H9 (cell line): ENCODE results near the gene TSSC4. TPM values are rescaled to one million over a fixed set of nuclear protein-coding genes. Genes with fewer than 3 reads are reported as not detected.

Experiments
- DNase-seq: peaks from one replicate; pipeline ENCODE4 v3.0.0-alpha.2; 2017
- H2AFZ ChIP-seq: one replicate; pipeline ENCODE4 v1.6.1; 2013; ENCODE audit warnings: mild to moderate bottlenecking, low read length, control low read depth, moderate library complexity
- H2AK5ac ChIP-seq: 2 replicates; pipeline ENCODE4 v1.6.1; 2013; ENCODE audit warnings: low read length, control low read depth, mixed read lengths; ENCODE audit not compliant: insufficient read length
- H2BK120ac ChIP-seq: one replicate; pipeline ENCODE4 v1.6.1; 2013; ENCODE audit warnings: low read depth, mild to moderate bottlenecking, low read length, control low read depth, inconsistent platforms; ENCODE audit not compliant: poor library complexity, severe bottlenecking
- H2BK12ac ChIP-seq: 2 replicates; pipeline ENCODE4 v1.6.1; 2013; ENCODE audit warnings: low read length, control low read depth, mixed read lengths, low read depth; ENCODE audit not compliant: insufficient read length
- H2BK15ac ChIP-seq: 2 replicates; pipeline ENCODE4 v1.6.1; 2013; ENCODE audit warnings: low read depth, low read length, control low read depth
- H2BK20ac ChIP-seq: one replicate; pipeline ENCODE4 v1.6.1; 2013; ENCODE audit warnings: low read depth, mild to moderate bottlenecking, low read length, control low read depth, inconsistent platforms; ENCODE audit not compliant: poor library complexity, severe bottlenecking
- H2BK5ac ChIP-seq: 2 replicates; pipeline ENCODE4 v1.6.1; 2013; ENCODE audit warnings: low read length, control low read depth, mixed read lengths; ENCODE audit not compliant: insufficient read length
- H3K14ac ChIP-seq: 2 replicates; pipeline ENCODE4 v1.6.1; 2013; ENCODE audit warnings: low read length, control low read depth; ENCODE audit not compliant: insufficient read depth
- H3K18ac ChIP-seq: 2 replicates; pipeline ENCODE4 v1.6.1; 2013; ENCODE audit warnings: low read depth, mild to moderate bottlenecking, mixed read lengths, low read length, control low read depth; ENCODE audit not compliant: insufficient read length
- H3K23ac ChIP-seq: 2 replicates; pipeline ENCODE4 v1.6.1; 2013; ENCODE audit warnings: low read length, control low read depth, mixed read lengths, low read depth; ENCODE audit not compliant: insufficient read length
- H3K23me2 ChIP-seq: 2 replicates; pipeline ENCODE4 v1.6.1; 2013; ENCODE audit warnings: low read depth, mild to moderate bottlenecking, mixed read lengths, low read length, control low read depth; ENCODE audit not compliant: insufficient read length, poor library complexity, severe bottlenecking
- H3K27ac ChIP-seq: 2 replicates; pipeline ENCODE4 v1.5.1; 2013; ENCODE audit warnings: low read length, control low read depth, mixed read lengths, low read depth; ENCODE audit not compliant: insufficient read length
- H3K27me3 ChIP-seq: 2 replicates; pipeline ENCODE4 v1.6.1; 2013; ENCODE audit warnings: low read length, control low read depth, inconsistent platforms; ENCODE audit not compliant: insufficient read depth
- H3K4ac ChIP-seq: 2 replicates; pipeline ENCODE4 v1.6.1; 2013; ENCODE audit warnings: low read depth, mild to moderate bottlenecking, control low read depth, inconsistent platforms, low read length, moderate library complexity
- H3K4me1 ChIP-seq: 2 replicates; pipeline ENCODE4 v1.6.1; 2013; ENCODE audit warnings: low read length, control low read depth, inconsistent platforms; ENCODE audit not compliant: insufficient read depth
- H3K4me2 ChIP-seq: 2 replicates; pipeline ENCODE4 v1.6.1; 2013; ENCODE audit warnings: low read length, control low read depth, mixed read lengths; ENCODE audit not compliant: insufficient read length, insufficient read depth
- H3K56ac ChIP-seq: 2 replicates; pipeline ENCODE4 v1.6.1; 2013; ENCODE audit warnings: low read depth, mild to moderate bottlenecking, mixed read lengths, low read length, control low read depth; ENCODE audit not compliant: insufficient read length
- H3K79me1 ChIP-seq: 2 replicates; pipeline ENCODE4 v1.6.1; 2013; ENCODE audit warnings: low read depth, mild to moderate bottlenecking, moderate library complexity, low read length, control low read depth, inconsistent platforms; ENCODE audit not compliant: insufficient read depth, poor library complexity, severe bottlenecking
- H3K79me2 ChIP-seq: 2 replicates; pipeline ENCODE4 v1.6.1; 2013; ENCODE audit warnings: low read length, control low read depth, inconsistent platforms; ENCODE audit not compliant: insufficient read depth
- H3K9ac ChIP-seq: 2 replicates; pipeline ENCODE4 v1.6.1; 2013; ENCODE audit warnings: low read length, control low read depth, mixed read lengths; ENCODE audit not compliant: insufficient read length; ENCODE audit errors: extremely low read depth
- H3K9me3 ChIP-seq: one replicate; pipeline ENCODE4 v1.6.1; 2013; ENCODE audit warnings: low read depth, low read length, inconsistent platforms; ENCODE audit not compliant: control insufficient read depth
- H3T11ph ChIP-seq: one replicate; pipeline ENCODE4 v1.6.1; 2013; ENCODE audit warnings: mild to moderate bottlenecking, low read length, control low read depth, inconsistent platforms
- H4K20me1 ChIP-seq: one replicate; pipeline ENCODE4 v1.6.1; 2013; ENCODE audit not compliant: control insufficient read depth, insufficient read length, insufficient read depth
- H4K5ac ChIP-seq: 2 replicates; pipeline ENCODE4 v1.6.1; 2013; ENCODE audit warnings: low read depth, mild to moderate bottlenecking, mixed read lengths, low read length, control low read depth; ENCODE audit not compliant: insufficient read length
- H4K8ac ChIP-seq: replicated peaks from 2 replicates; pipeline ENCODE4 v1.6.1; 2013; ENCODE audit warnings: low read length, control low read depth, mixed read lengths, low read depth; ENCODE audit not compliant: insufficient read length
- H4K91ac ChIP-seq: 2 replicates; pipeline ENCODE4 v1.6.1; 2013; ENCODE audit warnings: low read depth, mild to moderate bottlenecking, moderate library complexity, mixed read lengths, low read length, control low read depth; ENCODE audit not compliant: insufficient read length
- H3K27ac Mint-ChIP-seq, 3 experiments: 2 replicates in 2 of 3; 3 replicates in 1 of 3; pipeline ENCODE4 v1.8.0; 2020 to 2021; ENCODE audit warnings: mixed read lengths in 3 of 3, mild to moderate bottlenecking in 1 of 3, moderate library complexity in 1 of 3
- H3K27me3 Mint-ChIP-seq: 2 replicates; pipeline ENCODE4 v1.8.0; 2021; ENCODE audit warnings: low read depth, mild to moderate bottlenecking, moderate library complexity, mixed read lengths
- H3K36me3 Mint-ChIP-seq, 3 experiments: 2 replicates in 2 of 3; 3 replicates in 1 of 3; pipeline ENCODE4 v1.8.0; 2020 to 2021; ENCODE audit warnings: low read depth in 3 of 3, mixed read lengths in 3 of 3; ENCODE audit not compliant: insufficient read depth in 1 of 3
- H3K4me1 Mint-ChIP-seq, 2 experiments: 2 replicates each; pipeline ENCODE4 v1.8.0; 2020; ENCODE audit warnings: mixed read lengths in 2 of 2
- H3K4me3 Mint-ChIP-seq, 2 experiments: 2 replicates in 1 of 2; 3 replicates in 1 of 2; pipeline ENCODE4 v1.8.0; 2020 to 2021; ENCODE audit warnings: mild to moderate bottlenecking in 2 of 2, mixed read lengths in 2 of 2, moderate library complexity in 1 of 2
- H3K9me3 Mint-ChIP-seq, 2 experiments: 2 replicates in 1 of 2; 3 replicates in 1 of 2; pipeline ENCODE4 v1.8.0; 2020; ENCODE audit warnings: mild to moderate bottlenecking in 2 of 2, mixed read lengths in 2 of 2, moderate library complexity in 1 of 2
- CTCF ChIP-seq: fragments of 200-600 bp; sonication (generic); conservative IDR thresholded peaks from 3 replicates; pipeline ENCODE4 v1.8.0; 2021; ENCODE audit warnings: antibody characterized with exemption, mild to moderate bottlenecking
- WGBS: extraction: QIAGEN DNeasy Blood & Tissue Kit; methylation state at CpG from one replicate; pipeline ENCODE4 v1.1.7; 2013; ENCODE audit warnings: missing lambda C conversion rate, low lambda C conversion rate, mixed read lengths; ENCODE audit not compliant: insufficient read length; ENCODE audit errors: extremely low coverage; 5-methylcytosine and 5-hydroxymethylcytosine counted together
- total RNA-seq: library from RNA; stranded (reverse); gene quantifications from 2 replicates; pipeline ENCODE4 v1.2.1, GENCODE V29; 2021

Gene TSSC4
- total RNA-seq, 1 experiment from 2014 or later: 51.0 TPM

GRCh38 chr11:2358754-2359442 is 41.7 kb upstream of the TSSC4 start:
- Mint-ChIP-seq H3K27me3 (peaks cover 13% of the 10 kb centered on the region), H3K4me1 (peaks cover 0 to 6% of the 10 kb centered on the region in 2 experiments; a peak in 1 of 4 replicates), H3K27ac (no peak overlapping the region), H3K9me3 (peaks cover 15 to 16% of the 10 kb centered on the region in 2 experiments), H3K36me3 (peaks cover 2 to 8% (median 4%) of the 10 kb centered on the region in 3 experiments; a peak in 2 of 7 replicates), H3K4me3 (no peak overlapping the region)
- H2BK20ac ChIP-seq: no peak overlapping the region
- no peaks in the 10 kb centered on the region for H3K9me3 ChIP-seq
- no peaks in the 10 kb centered on the region for H3K79me2 ChIP-seq
- no peak overlapping the region for H3T11ph ChIP-seq
- H3K23me2 ChIP-seq: peaks cover 2% of the 10 kb centered on the region
- TF ChIP-seq CTCF: no peak
- H2AFZ ChIP-seq: no peak overlapping the region
- no peak overlapping the region for H3K14ac ChIP-seq
- no peaks in the 10 kb centered on the region for H3K79me1 ChIP-seq
- no peak overlapping the region for H3K9ac ChIP-seq
- no peaks in the 10 kb centered on the region for H3K4me1 ChIP-seq
- no peak overlapping the region for H2BK5ac ChIP-seq
- no peak for DNase-seq
- no peak overlapping the region for H3K56ac ChIP-seq
- H3K27ac ChIP-seq: no peak overlapping the region
- no peak overlapping the region for H4K5ac ChIP-seq
- H3K4me2 ChIP-seq: no peak overlapping the region
- no peak overlapping the region for H4K8ac ChIP-seq
- H2AK5ac ChIP-seq: no peak overlapping the region
- no peak overlapping the region for H3K4ac ChIP-seq
- H4K20me1 ChIP-seq: no peaks in the 10 kb centered on the region
- no peak overlapping the region for H3K18ac ChIP-seq
- no peak overlapping the region for H4K91ac ChIP-seq
- no CpG with 5 or more reads among the region's 11 CpGs for WGBS
- no peak overlapping the region for H2BK15ac ChIP-seq
- H3K27me3 ChIP-seq: no peaks in the 10 kb centered on the region
- no peak overlapping the region for H3K23ac ChIP-seq
- no peak overlapping the region for H2BK120ac ChIP-seq
- H2BK12ac ChIP-seq: no peak overlapping the region
